22Rv1 (cell line): Measurements from ENCODE around the gene ZNF683.
A peak's percentile ranks its signal among the peaks of the same experiment; 100 is the strongest.

Source experiments
- CTCF ChIP-seq: fragments of 450-650 bp; IDR thresholded peaks from 2 replicates; pipeline ENCODE4 v1.5.1; 2017; ENCODE audit warnings: mild to moderate bottlenecking
- ZFX ChIP-seq: fragments of 450-650 bp; IDR thresholded peaks from 2 replicates; pipeline ENCODE4 v1.6.1; 2017; ENCODE audit warnings: antibody characterized with exemption, borderline replicate concordance

GRCh38 chr1:26321315-26322041 is 51.1 kb downstream of the ZNF683 start:
- TF ChIP-seq CTCF (peak; percentile 94), ZFX (no peak)
